HepG2 (cell line): ENCODE data around the gene SULT6B1. TPM values are rescaled to one million over a fixed set of nuclear protein-coding genes. Genes with fewer than 3 reads are reported as not detected.

Experiments
- CHD4 ChIP-seq: fragments of 200-600 bp; sonication (generic); IDR thresholded peaks from 2 replicates; pipeline ENCODE4 v1.7.0; 2017; ENCODE audit warnings: mild to moderate bottlenecking, low read length, borderline replicate concordance
- HOXD1 ChIP-seq: sonication (generic); formaldehyde crosslinking; IDR thresholded peaks from 2 replicates; pipeline ENCODE4 v1.5.0; 2020; ENCODE audit warnings: missing genetic modification reagents
- MTF2 ChIP-seq: sonication (generic); formaldehyde crosslinking; IDR thresholded peaks from 2 replicates; pipeline ENCODE4 v1.5.0; 2020; ENCODE audit warnings: missing genetic modification reagents, borderline replicate concordance
- NFATC3 ChIP-seq: sonication (generic); formaldehyde crosslinking; IDR thresholded peaks from 2 replicates; pipeline ENCODE4 v1.5.1; 2020; ENCODE audit warnings: mild to moderate bottlenecking, missing genetic modification reagents
- NONO ChIP-seq, 2 experiments: fragments of 450-650 bp in 1 of 2; sonication (generic) in 1 of 2; formaldehyde crosslinking in 1 of 2; IDR thresholded peaks in 1 of 2; conservative IDR thresholded peaks in 1 of 2; 2 replicates each; pipeline versions ENCODE4 v1.6.1 to v1.8.0; 2017 to 2022; ENCODE audit warnings: mild to moderate bottlenecking in 1 of 2, missing genetic modification reagents in 1 of 2, moderate library complexity in 1 of 2
- NR2F6 ChIP-seq, 2 experiments: IDR thresholded peaks; 2 replicates each; pipeline ENCODE4 v1.6.1; 2016; ENCODE audit warnings: antibody characterized with exemption in 1 of 2, mild to moderate bottlenecking in 1 of 2
- RAD51 ChIP-seq: fragments of 450-650 bp; IDR thresholded peaks from 2 replicates; pipeline ENCODE4 v1.6.1; 2016; ENCODE audit warnings: borderline replicate concordance
- SAP130 ChIP-seq: IDR thresholded peaks from 2 replicates; pipeline ENCODE4 v1.6.1; 2016; ENCODE audit warnings: low read depth
- YEATS4 ChIP-seq: sonication (generic); formaldehyde crosslinking; IDR thresholded peaks from 2 replicates; pipeline ENCODE4 v1.4.0; 2020; ENCODE audit warnings: missing genetic modification reagents, borderline replicate concordance
- ZFP90 ChIP-seq: sonication (generic); formaldehyde crosslinking; IDR thresholded peaks from 2 replicates; pipeline ENCODE4 v1.8.0; 2022; ENCODE audit warnings: missing genetic modification reagents, mild to moderate bottlenecking, inconsistent platforms, borderline replicate concordance
- ZKSCAN8 ChIP-seq: IDR thresholded peaks from 2 replicates; pipeline ENCODE4 v1.6.1; 2016; ENCODE audit warnings: borderline replicate concordance, missing genetic modification reagents, missing compliant biosample characterization
- ZNF383 ChIP-seq: sonication (generic); formaldehyde crosslinking; IDR thresholded peaks from 2 replicates; pipeline ENCODE4 v1.4.0; 2020; ENCODE audit warnings: missing genetic modification reagents, mild to moderate bottlenecking, borderline replicate concordance
- ZNF446 ChIP-seq: sonication (generic); formaldehyde crosslinking; IDR thresholded peaks from 2 replicates; pipeline ENCODE4 v1.5.0; 2020; ENCODE audit warnings: mild to moderate bottlenecking, missing genetic modification reagents
- ZNF567 ChIP-seq: sonication (generic); formaldehyde crosslinking; IDR thresholded peaks from 2 replicates; pipeline ENCODE4 v1.8.1; 2023; ENCODE audit warnings: mild to moderate bottlenecking, missing genetic modification reagents, borderline replicate concordance
- ZNF674 ChIP-seq: sonication (generic); formaldehyde crosslinking; IDR thresholded peaks from 2 replicates; pipeline ENCODE4 v1.5.0; 2020; ENCODE audit warnings: low read depth, mild to moderate bottlenecking, missing genetic modification reagents
- ZNF883 ChIP-seq: sonication (generic); formaldehyde crosslinking; IDR thresholded peaks from 2 replicates; pipeline ENCODE4 v1.5.1; 2020; ENCODE audit warnings: mild to moderate bottlenecking, missing genetic modification reagents; ENCODE audit errors: not compliant biosample characterization
- polyA plus RNA-seq, 8 experiments: library from polyadenylated mRNA; depleted of rRNA in 3 of 8; stranded (reverse) in 7 of 8; unstranded in 1 of 8; fragments of >200 nt; fragmentation: Illumina TruSeq in 4 of 8; extraction: Trizol in 4 of 8; gene quantifications; 2 replicates each; pipeline versions ENCODE4 v1.2.1 to v1.2.3, GENCODE V29; 2011 to 2016; ENCODE audit warnings: low read depth in 4 of 8, missing spikeins in 1 of 8, mixed read lengths in 1 of 8; ENCODE audit not compliant: insufficient read depth in 1 of 8
- total RNA-seq, 5 experiments: library from RNA; depleted of rRNA; stranded (reverse); fragments of >200 nt; fragmentation: Illumina TruSeq; extraction: Trizol; gene quantifications; 2 replicates each; pipeline ENCODE4 v1.2.3, GENCODE V29; 2016; ENCODE audit warnings: low read depth in 1 of 5
- TF ChIP-seq, protein P1 (sequence below): sonication (generic); formaldehyde crosslinking; IDR thresholded peaks from 2 replicates; pipeline ENCODE4 v1.4.0; 2020; ENCODE audit warnings: missing genetic modification reagents, borderline replicate concordance
- TF ChIP-seq, protein P2 (sequence below): sonication (generic); formaldehyde crosslinking; IDR thresholded peaks from 2 replicates; pipeline ENCODE4 v1.5.0; 2020; ENCODE audit warnings: missing genetic modification reagents
- TF ChIP-seq, protein P3 (sequence below): sonication (generic); formaldehyde crosslinking; IDR thresholded peaks from 2 replicates; pipeline ENCODE4 v1.4.0; 2020; ENCODE audit warnings: mild to moderate bottlenecking, missing genetic modification reagents
- TF ChIP-seq, protein P4 (sequence below): sonication (generic); formaldehyde crosslinking; conservative IDR thresholded peaks from 2 replicates; pipeline ENCODE4 v1.4.0; 2020; ENCODE audit warnings: missing genetic modification reagents

The SULT6B1 gene
- total and polyA plus RNA-seq, 2 of the 13 experiments (the other 11 are each of a cell fraction or from before 2014, with no cell fraction given): not detected

DNA sequence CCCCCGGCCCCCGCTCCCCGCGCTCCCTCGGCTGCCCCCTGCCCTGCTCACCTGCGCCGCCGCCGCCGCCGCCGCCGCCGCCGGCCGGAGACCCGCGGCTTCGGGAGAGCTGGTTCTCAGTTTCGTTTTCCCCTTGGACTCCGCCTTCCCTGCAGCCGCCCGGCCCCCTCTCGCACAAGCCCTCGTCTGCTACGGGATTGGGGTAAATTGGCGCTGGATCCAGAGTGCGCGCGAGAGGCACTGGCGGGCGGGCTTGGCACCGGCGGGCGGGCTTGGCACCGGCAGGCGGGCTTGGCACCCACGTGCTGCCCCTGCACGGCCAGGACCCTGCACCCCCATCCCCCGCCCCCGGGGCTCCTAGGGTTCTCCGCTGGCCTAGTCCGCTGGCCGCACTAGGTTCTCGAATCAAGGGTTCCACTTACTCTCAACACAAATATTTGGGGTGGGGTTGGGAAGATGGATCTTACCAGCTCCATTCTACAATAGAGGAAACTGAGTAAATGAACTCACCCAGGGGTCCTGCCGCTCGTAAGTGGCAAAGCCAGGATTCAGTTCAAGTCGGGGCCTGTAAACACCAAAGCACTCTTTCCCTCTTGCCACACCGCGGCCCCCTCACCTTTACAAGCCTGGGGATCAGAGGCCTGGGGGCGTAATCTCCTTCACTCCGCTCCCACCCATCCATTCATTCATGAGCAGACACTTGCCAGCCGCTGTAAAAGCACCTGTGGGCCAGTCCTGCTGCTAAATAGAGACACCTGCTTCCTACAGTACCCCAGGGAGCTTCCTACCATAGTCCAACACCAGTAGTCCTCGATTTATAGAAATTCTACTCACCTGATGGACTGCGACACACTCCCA lies 31.4 kb downstream of the SULT6B1 start, which contains the start of gene EIF2AK2 (continued):
- TF ChIP-seq, protein P1, sequence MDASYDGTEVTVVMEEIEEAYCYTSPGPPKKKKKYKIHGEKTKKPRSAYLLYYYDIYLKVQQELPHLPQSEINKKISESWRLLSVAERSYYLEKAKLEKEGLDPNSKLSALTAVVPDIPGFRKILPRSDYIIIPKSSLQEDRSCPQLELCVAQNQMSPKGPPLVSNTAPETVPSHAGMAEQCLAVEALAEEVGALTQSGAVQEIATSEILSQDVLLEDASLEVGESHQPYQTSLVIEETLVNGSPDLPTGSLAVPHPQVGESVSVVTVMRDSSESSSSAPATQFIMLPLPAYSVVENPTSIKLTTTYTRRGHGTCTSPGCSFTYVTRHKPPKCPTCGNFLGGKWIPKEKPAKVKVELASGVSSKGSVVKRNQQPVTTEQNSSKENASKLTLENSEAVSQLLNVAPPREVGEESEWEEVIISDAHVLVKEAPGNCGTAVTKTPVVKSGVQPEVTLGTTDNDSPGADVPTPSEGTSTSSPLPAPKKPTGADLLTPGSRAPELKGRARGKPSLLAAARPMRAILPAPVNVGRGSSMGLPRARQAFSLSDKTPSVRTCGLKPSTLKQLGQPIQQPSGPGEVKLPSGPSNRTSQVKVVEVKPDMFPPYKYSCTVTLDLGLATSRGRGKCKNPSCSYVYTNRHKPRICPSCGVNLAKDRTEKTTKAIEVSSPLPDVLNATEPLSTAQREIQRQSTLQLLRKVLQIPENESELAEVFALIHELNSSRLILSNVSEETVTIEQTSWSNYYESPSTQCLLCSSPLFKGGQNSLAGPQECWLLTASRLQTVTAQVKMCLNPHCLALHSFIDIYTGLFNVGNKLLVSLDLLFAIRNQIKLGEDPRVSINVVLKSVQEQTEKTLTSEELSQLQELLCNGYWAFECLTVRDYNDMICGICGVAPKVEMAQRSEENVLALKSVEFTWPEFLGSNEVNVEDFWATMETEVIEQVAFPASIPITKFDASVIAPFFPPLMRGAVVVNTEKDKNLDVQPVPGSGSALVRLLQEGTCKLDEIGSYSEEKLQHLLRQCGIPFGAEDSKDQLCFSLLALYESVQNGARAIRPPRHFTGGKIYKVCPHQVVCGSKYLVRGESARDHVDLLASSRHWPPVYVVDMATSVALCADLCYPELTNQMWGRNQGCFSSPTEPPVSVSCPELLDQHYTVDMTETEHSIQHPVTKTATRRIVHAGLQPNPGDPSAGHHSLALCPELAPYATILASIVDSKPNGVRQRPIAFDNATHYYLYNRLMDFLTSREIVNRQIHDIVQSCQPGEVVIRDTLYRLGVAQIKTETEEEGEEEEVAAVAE (CRISPR knock-in tag): no peak
- TF ChIP-seq HOXD1 (CRISPR knock-in tag) (peak; percentile 39; the same call in 1 of the 2 replicates), ZNF567 (no peak; the same call in 1 of the 2 replicates), ZFP90 (CRISPR knock-in tag) (no peak), ZNF446 (CRISPR knock-in tag) (peak; percentile 84), RAD51 (no peak), ZNF674 (CRISPR knock-in tag) (no peak), CHD4 (no peak), ZKSCAN8 (no peak), ZNF383 (CRISPR knock-in tag) (no peak), SAP130 (CRISPR knock-in tag) (peak; percentile 81), NONO (IDR thresholded peaks at IDR 0.05) (no peak), NONO (CRISPR knock-in tag; conservative IDR thresholded peaks at IDR 0.05) (peak; percentile 85), YEATS4 (CRISPR knock-in tag) (peak; percentile 29; the same call in 1 of the 2 replicates), NFATC3 (no peak), MTF2 (CRISPR knock-in tag) (no peak), ZNF883 (CRISPR knock-in tag) (peak; percentile 49), NR2F6 (IDR thresholded peaks at IDR 0.05) (no peak), NR2F6 (CRISPR knock-in tag; IDR thresholded peaks at IDR 0.05) (no peak)
- TF ChIP-seq, protein P2, sequence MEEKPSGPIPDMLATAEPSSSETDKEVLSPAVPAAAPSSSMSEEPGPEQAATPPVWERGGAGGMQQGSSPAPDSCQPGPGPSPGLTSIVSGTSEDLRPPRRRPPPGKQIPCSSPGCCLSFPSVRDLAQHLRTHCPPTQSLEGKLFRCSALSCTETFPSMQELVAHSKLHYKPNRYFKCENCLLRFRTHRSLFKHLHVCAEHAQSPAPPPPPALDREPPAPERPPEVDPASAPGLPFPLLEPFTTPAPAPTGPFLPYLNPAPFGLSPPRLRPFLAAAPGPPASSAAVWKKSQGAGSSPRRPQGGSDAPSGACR (CRISPR knock-in tag): peak; percentile 78; the same call in 1 of the 2 replicates
- TF ChIP-seq, protein P3, sequence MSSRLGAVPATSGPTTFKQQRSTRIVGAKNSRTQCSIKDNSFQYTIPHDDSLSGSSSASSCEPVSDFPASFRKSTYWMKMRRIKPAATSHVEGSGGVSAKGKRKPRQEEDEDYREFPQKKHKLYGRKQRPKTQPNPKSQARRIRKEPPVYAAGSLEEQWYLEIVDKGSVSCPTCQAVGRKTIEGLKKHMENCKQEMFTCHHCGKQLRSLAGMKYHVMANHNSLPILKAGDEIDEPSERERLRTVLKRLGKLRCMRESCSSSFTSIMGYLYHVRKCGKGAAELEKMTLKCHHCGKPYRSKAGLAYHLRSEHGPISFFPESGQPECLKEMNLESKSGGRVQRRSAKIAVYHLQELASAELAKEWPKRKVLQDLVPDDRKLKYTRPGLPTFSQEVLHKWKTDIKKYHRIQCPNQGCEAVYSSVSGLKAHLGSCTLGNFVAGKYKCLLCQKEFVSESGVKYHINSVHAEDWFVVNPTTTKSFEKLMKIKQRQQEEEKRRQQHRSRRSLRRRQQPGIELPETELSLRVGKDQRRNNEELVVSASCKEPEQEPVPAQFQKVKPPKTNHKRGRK: no peak
- TF ChIP-seq, protein P4, sequence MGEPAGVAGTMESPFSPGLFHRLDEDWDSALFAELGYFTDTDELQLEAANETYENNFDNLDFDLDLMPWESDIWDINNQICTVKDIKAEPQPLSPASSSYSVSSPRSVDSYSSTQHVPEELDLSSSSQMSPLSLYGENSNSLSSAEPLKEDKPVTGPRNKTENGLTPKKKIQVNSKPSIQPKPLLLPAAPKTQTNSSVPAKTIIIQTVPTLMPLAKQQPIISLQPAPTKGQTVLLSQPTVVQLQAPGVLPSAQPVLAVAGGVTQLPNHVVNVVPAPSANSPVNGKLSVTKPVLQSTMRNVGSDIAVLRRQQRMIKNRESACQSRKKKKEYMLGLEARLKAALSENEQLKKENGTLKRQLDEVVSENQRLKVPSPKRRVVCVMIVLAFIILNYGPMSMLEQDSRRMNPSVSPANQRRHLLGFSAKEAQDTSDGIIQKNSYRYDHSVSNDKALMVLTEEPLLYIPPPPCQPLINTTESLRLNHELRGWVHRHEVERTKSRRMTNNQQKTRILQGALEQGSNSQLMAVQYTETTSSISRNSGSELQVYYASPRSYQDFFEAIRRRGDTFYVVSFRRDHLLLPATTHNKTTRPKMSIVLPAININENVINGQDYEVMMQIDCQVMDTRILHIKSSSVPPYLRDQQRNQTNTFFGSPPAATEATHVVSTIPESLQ: no peak
